Breast epithelium (tissue), 3 donors: ENCODE data around the gene TRPV4.

Experiments
- CTCF ChIP-seq, 3 donors: fragments of 450-650 bp; IDR thresholded peaks; one replicate each; pipeline ENCODE4 v1.5.1; 2016 to 2017; ENCODE audit warnings: antibody characterized with exemption in 3 of 3, mild to moderate bottlenecking in 3 of 3, moderate library complexity in 3 of 3
- POLR2A ChIP-seq: fragments of 450-650 bp; IDR thresholded peaks from one replicate; pipeline ENCODE4 v1.6.1; 2016; ENCODE audit warnings: antibody characterized with exemption, mild to moderate bottlenecking, moderate library complexity
- POLR2AphosphoS5 ChIP-seq, 3 donors: sonication (generic); formaldehyde crosslinking; IDR thresholded peaks; one replicate each; pipeline ENCODE4 v1.6.1; 2017; ENCODE audit warnings: antibody characterized with exemption in 3 of 3

- TF ChIP-seq CTCF (IDR thresholded peaks at IDR 0.05) = no peak
- TF ChIP-seq POLR2A = no peak
- TF ChIP-seq POLR2AphosphoS5 (IDR thresholded peaks at IDR 0.05) = no peak
These were observed 74.5 kb downstream of the TRPV4 start for GRCh38 chr12:109758426-109759420.
